ENCODE measurements around the gene ZNFX1. TPM values are rescaled to one million over a fixed set of nuclear protein-coding genes. Genes with fewer than 3 reads are reported as not detected.

The ZNFX1 gene
- total RNA-seq, 1 experiment from 2014 or later: 11.0 TPM

GRCh38 chr20:49290608-49291191 is 12.8 kb upstream of the ZNFX1 start (continued):
- TF ChIP-seq PRDM15 (CRISPR knock-in tag; IDR thresholded peaks at IDR 0.05): no peak; the same call in 1 of the 2 replicates
- no peak for TF ChIP-seq SMAD4 (CRISPR knock-in tag; IDR thresholded peaks at IDR 0.05)
- peak; percentile 91 for TF ChIP-seq AR (CRISPR knock-in tag; IDR thresholded peaks at IDR 0.05)
- TF ChIP-seq MLX (CRISPR knock-in tag; IDR thresholded peaks at IDR 0.05): no peak
- no peak for TF ChIP-seq ZBTB21 (CRISPR knock-in tag; IDR thresholded peaks at IDR 0.05; ENCODE audit: borderline replicate concordance)
- TF ChIP-seq ZNF232 (CRISPR knock-in tag; IDR thresholded peaks at IDR 0.05): no peak
- TF ChIP-seq ZSCAN18 (CRISPR knock-in tag; IDR thresholded peaks at IDR 0.05): no peak
- no peak for TF ChIP-seq ZNF396 (CRISPR knock-in tag; IDR thresholded peaks at IDR 0.05; ENCODE audit: borderline replicate concordance)
- TF ChIP-seq PREB (CRISPR knock-in tag; IDR thresholded peaks at IDR 0.05; ENCODE audit: borderline replicate concordance): no peak
- TF ChIP-seq CBFB (CRISPR knock-in tag; IDR thresholded peaks at IDR 0.05; ENCODE audit: low read depth): no peak
- no peak; the same call in 1 of the 2 replicates for TF ChIP-seq FOXP1 (CRISPR knock-in tag; IDR thresholded peaks at IDR 0.05; ENCODE audit: borderline replicate concordance)
- no peak for TF ChIP-seq IRF2 (CRISPR knock-in tag; IDR thresholded peaks at IDR 0.05; ENCODE audit: borderline replicate concordance, low read depth)
- TF ChIP-seq NFATC4 (CRISPR knock-in tag; IDR thresholded peaks at IDR 0.05): peak; percentile 81; the same call in 1 of the 2 replicates
- TF ChIP-seq PRRX2 (CRISPR knock-in tag; IDR thresholded peaks at IDR 0.05): peak; percentile 90
- TF ChIP-seq E2F4 (CRISPR knock-in tag; IDR thresholded peaks at IDR 0.05; ENCODE audit: borderline replicate concordance, low read depth): no peak
- TF ChIP-seq ETV6 (CRISPR knock-in tag; IDR thresholded peaks at IDR 0.05): no peak
- TF ChIP-seq TP53 (CRISPR knock-in tag; IDR thresholded peaks at IDR 0.05): no peak
- no peak for TF ChIP-seq HMGXB4 (CRISPR knock-in tag; IDR thresholded peaks at IDR 0.05)
- 0 out of 2 replicates have a peak, but pooled peaks have one; percentile 52 for TF ChIP-seq ZNF416 (CRISPR knock-in tag; IDR thresholded peaks at IDR 0.05)
- no peak for TF ChIP-seq RELA (CRISPR knock-in tag; IDR thresholded peaks at IDR 0.05; ENCODE audit: borderline replicate concordance)
- TF ChIP-seq ZNF425 (CRISPR knock-in tag; conservative IDR thresholded peaks at IDR 0.05): peak; percentile 71
- TF ChIP-seq CDX4 (CRISPR knock-in tag; IDR thresholded peaks at IDR 0.05; ENCODE audit: borderline replicate concordance): no peak

All from WTC11 (cell line).